Colon (tissue), 2 donors: Measurements from ENCODE around the gene EVX2.

Experiments used
- FAIRE-seq: peaks from 2 replicates; lab custom pipeline; 2012; peaks lifted over from hg19 to GRCh38; lab: Jason Lieb, UNC
- donor health status: control.
- donor health status: control.

The EVX2 gene

GRCh38 chr2:176122052-176122682, 38.4 kb upstream of the EVX2 start:
- no peak for FAIRE-seq

- no peak for FAIRE-seq
These were observed 37.7 kb upstream of the EVX2 start for GRCh38 chr2:176121190-176122051.

GRCh38 chr2:176120364-176121189, 36.8 kb upstream of the EVX2 start:
- no peak for FAIRE-seq

- no peak for FAIRE-seq
These were observed 35.0 kb upstream of the EVX2 start for GRCh38 chr2:176118601-176119339.

- FAIRE-seq: no peak
These were observed 34.1 kb upstream of the EVX2 start for GRCh38 chr2:176117823-176118371.

- FAIRE-seq: no peak
These were observed 33.5 kb upstream of the EVX2 start for GRCh38 chr2:176117162-176117822.

GRCh38 chr2:176115883-176116813, 32.4 kb upstream of the EVX2 start, which contains the start of gene HOXD10:
Gene HOXD10 (plus strand): TSS chr2:176116778. CDS start chr2:176116834, 56 bp downstream.
- no peak for FAIRE-seq

GRCh38 chr2:176114930-176115625, 31.3 kb upstream of the EVX2 start:
- FAIRE-seq: no peak

- FAIRE-seq: no peak
These were observed 30.6 kb upstream of the EVX2 start for GRCh38 chr2:176114120-176114929.

GRCh38 chr2:176112375-176113302, 28.9 kb upstream of the EVX2 start:
- FAIRE-seq: no peak

GRCh38 chr2:176111846-176112374, 28.1 kb upstream of the EVX2 start:
- FAIRE-seq: no peak

GRCh38 chr2:176111309-176111663, 27.5 kb upstream of the EVX2 start:
- no peak for FAIRE-seq

GRCh38 chr2:176110415-176111308, 26.9 kb upstream of the EVX2 start:
- no peak for FAIRE-seq

- FAIRE-seq: no peak
These were observed 26.2 kb upstream of the EVX2 start for GRCh38 chr2:176109946-176110345.

- FAIRE-seq: no peak
These were observed 25.6 kb upstream of the EVX2 start for GRCh38 chr2:176109192-176109901.
